Fibroblast of lung (primary cell): Measurements from ENCODE around the gene DTX3L. TPM values are rescaled to one million over a fixed set of nuclear protein-coding genes. Genes with fewer than 3 reads are reported as not detected.

Experiments
- DNase-seq, 2 donors: peaks; one replicate each; pipeline versions ENCODE4 v3.0.0 to v3.0.0-alpha.2; 2010; ENCODE audit warnings: low read depth in 2 of 2
- H2AFZ ChIP-seq: 2 replicates; pipeline ENCODE4 v1.5.1; 2012; ENCODE audit warnings: low read length, control low read depth, inconsistent platforms
- H3K27ac ChIP-seq: 2 replicates; pipeline ENCODE4 v1.5.1; 2011; ENCODE audit warnings: low read length, control low read depth; ENCODE audit not compliant: insufficient read depth
- H3K27me3 ChIP-seq: 2 replicates; pipeline ENCODE4 v1.5.1; 2011; ENCODE audit warnings: mild to moderate bottlenecking, low read length; ENCODE audit not compliant: control insufficient read depth, insufficient read depth
- H3K36me3 ChIP-seq: 2 replicates; pipeline ENCODE4 v1.5.1; 2011; ENCODE audit warnings: low read length; ENCODE audit not compliant: control insufficient read depth, insufficient read depth
- H3K4me1 ChIP-seq: 2 replicates; pipeline ENCODE4 v1.5.1; 2011; ENCODE audit warnings: low read length; ENCODE audit not compliant: control insufficient read depth, insufficient read depth; ENCODE audit errors: extremely low read depth
- H3K4me2 ChIP-seq: 2 replicates; pipeline ENCODE4 v1.5.1; 2011; ENCODE audit warnings: low read length, control low read depth; ENCODE audit not compliant: insufficient read depth; ENCODE audit errors: extremely low read depth
- H3K4me3 ChIP-seq, 4 experiments: fragments of 200-600 bp in 1 of 4; sonication (generic) in 1 of 4; replicated peaks in 1 of 4; 2 replicates each; pipeline ENCODE4 v1.5.1; 2011 to 2016; ENCODE audit warnings: low read length in 4 of 4, low read depth in 3 of 4, mild to moderate bottlenecking in 3 of 4, control low read depth in 2 of 4, inconsistent platforms in 1 of 4, mixed read lengths in 1 of 4; ENCODE audit not compliant: insufficient read depth in 1 of 4; ENCODE audit errors: control extremely low read depth in 1 of 4
- H3K79me2 ChIP-seq: 2 replicates; pipeline ENCODE4 v1.5.1; 2012; ENCODE audit warnings: mild to moderate bottlenecking, low read length, inconsistent platforms; ENCODE audit not compliant: control insufficient read depth, insufficient read depth
- H3K9ac ChIP-seq: 2 replicates; pipeline ENCODE4 v1.5.1; 2011; ENCODE audit warnings: mild to moderate bottlenecking, low read length, control low read depth; ENCODE audit not compliant: insufficient read depth
- H3K9me3 ChIP-seq: 2 replicates; pipeline ENCODE4 v1.5.1; 2012; ENCODE audit warnings: low read depth, low read length; ENCODE audit not compliant: control insufficient read depth, insufficient read depth
- H4K20me1 ChIP-seq: 2 replicates; pipeline ENCODE4 v1.5.1; 2011; ENCODE audit warnings: low read length; ENCODE audit not compliant: control insufficient read depth, insufficient read depth; ENCODE audit errors: extremely low read depth
- EZH2 ChIP-seq: IDR thresholded peaks from 2 replicates; pipeline ENCODE4 v1.5.1; 2012; ENCODE audit warnings: low read length, control low read depth, mild to moderate bottlenecking; ENCODE audit errors: missing control alignments
- polyA plus RNA-seq, 2 donors: library from polyadenylated mRNA; depleted of rRNA in 1 of 2; stranded (reverse) in 1 of 2; unstranded in 1 of 2; fragments of >200 nt; gene quantifications; 2 replicates each; pipeline ENCODE4 v1.2.1, GENCODE V29; 2011 to 2012; ENCODE audit warnings: missing spikeins in 1 of 2
- total RNA-seq: library from RNA; depleted of rRNA; stranded (reverse); fragments of >200 nt; gene quantifications from 2 replicates; pipeline ENCODE4 v1.2.1, GENCODE V29; 2014
- TF ChIP-seq, protein P1 (sequence below), 2 donors: IDR thresholded peaks in 1 of 2; conservative IDR thresholded peaks in 1 of 2; 1 replicate in 1 of 2; 2 replicates in 1 of 2; pipeline ENCODE4 v1.5.1; 2011 to 2012; ENCODE audit warnings: low read length in 2 of 2, control low read depth in 1 of 2, inconsistent platforms in 1 of 2, low read depth in 1 of 2, mild to moderate bottlenecking in 1 of 2

The DTX3L gene
- total and polyA plus RNA-seq, 2 donors (not counting 1 experiment from before 2014, with no cell fraction given) = 15.9 to 31.9 TPM

GRCh38 chr3:122577409-122578031, 13.4 kb downstream of the DTX3L start, which contains the start of gene PARP15:
TSS of gene PARP15 (plus strand) at chr3:122577650. CDS start at chr3:122577668, 18 bp downstream.
- no peaks in the 10 kb centered on the region for H3K9me3 ChIP-seq
- no peaks in the 10 kb centered on the region for H3K27me3 ChIP-seq
- H3K4me1 ChIP-seq = no peaks in the 10 kb centered on the region
- no peaks in the 10 kb centered on the region for H3K36me3 ChIP-seq
- H3K79me2 ChIP-seq = no peaks in the 10 kb centered on the region
- H2AFZ ChIP-seq = peak within 1 kb of the TSS; percentile 15
- peak within 1 kb of the TSS; percentile 3 to 58 (median 40) for H3K4me3 ChIP-seq
- TF ChIP-seq, protein P1, sequence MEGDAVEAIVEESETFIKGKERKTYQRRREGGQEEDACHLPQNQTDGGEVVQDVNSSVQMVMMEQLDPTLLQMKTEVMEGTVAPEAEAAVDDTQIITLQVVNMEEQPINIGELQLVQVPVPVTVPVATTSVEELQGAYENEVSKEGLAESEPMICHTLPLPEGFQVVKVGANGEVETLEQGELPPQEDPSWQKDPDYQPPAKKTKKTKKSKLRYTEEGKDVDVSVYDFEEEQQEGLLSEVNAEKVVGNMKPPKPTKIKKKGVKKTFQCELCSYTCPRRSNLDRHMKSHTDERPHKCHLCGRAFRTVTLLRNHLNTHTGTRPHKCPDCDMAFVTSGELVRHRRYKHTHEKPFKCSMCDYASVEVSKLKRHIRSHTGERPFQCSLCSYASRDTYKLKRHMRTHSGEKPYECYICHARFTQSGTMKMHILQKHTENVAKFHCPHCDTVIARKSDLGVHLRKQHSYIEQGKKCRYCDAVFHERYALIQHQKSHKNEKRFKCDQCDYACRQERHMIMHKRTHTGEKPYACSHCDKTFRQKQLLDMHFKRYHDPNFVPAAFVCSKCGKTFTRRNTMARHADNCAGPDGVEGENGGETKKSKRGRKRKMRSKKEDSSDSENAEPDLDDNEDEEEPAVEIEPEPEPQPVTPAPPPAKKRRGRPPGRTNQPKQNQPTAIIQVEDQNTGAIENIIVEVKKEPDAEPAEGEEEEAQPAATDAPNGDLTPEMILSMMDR (conservative IDR thresholded peaks at IDR 0.05 in 1 of 2, IDR thresholded peaks at IDR 0.05 in 1 of 2; ENCODE audit: low read depth in 1 of 2, low read length in 2 of 2) = no peak
- TF ChIP-seq EZH2 = no peak
- H4K20me1 ChIP-seq = no peaks in the 10 kb centered on the region
- peak; percentile 14 to 27 for DNase-seq
- H3K4me2 ChIP-seq = peak within 1 kb of the TSS; percentile 59
- H3K9ac ChIP-seq = peak within 1 kb of the TSS; percentile 36
- no peak within 1 kb of the TSS for H3K27ac ChIP-seq

DNA sequence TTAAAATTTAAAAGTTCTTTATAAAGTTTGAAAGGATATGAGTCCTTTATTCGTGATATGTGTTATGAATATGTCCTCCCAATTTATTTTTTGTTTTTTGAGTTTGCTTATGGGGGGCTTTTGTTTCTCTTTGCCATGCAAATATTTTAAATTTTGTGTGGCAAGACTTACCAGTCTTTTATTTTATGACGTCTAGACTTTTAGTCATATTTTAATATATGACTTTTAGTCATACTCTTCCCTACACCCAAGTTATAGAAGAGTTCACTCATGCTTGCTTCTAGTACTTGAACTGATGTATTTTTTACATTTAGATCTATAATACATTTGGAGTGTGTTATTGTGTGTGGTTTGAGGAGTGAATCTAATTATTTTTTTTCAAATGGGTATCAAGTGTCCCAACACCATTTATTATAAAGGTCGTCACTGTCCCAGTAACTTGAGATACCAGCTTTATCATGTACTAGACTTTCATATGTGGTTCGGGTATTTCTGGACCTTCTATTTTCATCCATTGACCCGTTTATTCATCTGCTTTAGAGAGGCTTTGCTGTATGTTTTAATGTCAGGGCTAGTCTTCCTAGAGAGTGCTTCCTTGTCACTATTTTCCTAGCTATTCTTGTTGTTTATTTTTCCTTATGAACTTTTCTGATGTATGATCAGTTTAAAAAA, 14.1 kb downstream of the DTX3L start:
- Histone ChIP-seq H3K4me3 (peak overlapping the region; percentile 3 to 58 (median 40)), H3K9ac (no peak overlapping the region), H3K79me2 (no peaks in the 10 kb centered on the region), H4K20me1 (no peaks in the 10 kb centered on the region), H3K4me1 (no peaks in the 10 kb centered on the region), H3K27ac (no peak overlapping the region), H2AFZ (no peak overlapping the region), H3K9me3 (no peaks in the 10 kb centered on the region), H3K4me2 (peak overlapping the region; percentile 5), H3K27me3 (no peaks in the 10 kb centered on the region), H3K36me3 (no peaks in the 10 kb centered on the region)
- TF ChIP-seq, protein P1 (conservative IDR thresholded peaks at IDR 0.05 in 1 of 2, IDR thresholded peaks at IDR 0.05 in 1 of 2; ENCODE audit: low read depth in 1 of 2, low read length in 2 of 2) = no peak
- no peak for TF ChIP-seq EZH2
- DNase-seq = no peak

DNA sequence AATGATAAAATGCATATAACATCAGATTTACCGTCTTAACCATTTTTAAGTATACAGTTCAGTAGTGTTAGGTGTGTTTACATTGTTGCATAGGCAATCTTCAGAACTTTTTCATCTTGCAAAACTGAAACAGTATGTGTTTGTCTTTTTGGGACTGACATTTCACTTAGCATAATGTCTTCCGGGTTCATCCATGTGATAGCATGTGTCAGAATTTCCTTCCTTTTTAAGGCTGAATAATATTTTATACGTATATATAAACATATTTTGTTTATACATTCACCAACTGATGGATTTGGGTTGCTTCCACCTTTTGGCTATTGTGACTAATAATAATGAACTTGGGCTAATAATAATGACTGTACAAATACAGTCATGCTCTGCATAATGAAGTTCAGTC, 16.3 kb downstream of the DTX3L start:
- no peak for TF ChIP-seq EZH2
- TF ChIP-seq, protein P1 (conservative IDR thresholded peaks at IDR 0.05 in 1 of 2, IDR thresholded peaks at IDR 0.05 in 1 of 2; ENCODE audit: low read depth in 1 of 2, low read length in 2 of 2) = no peak
- H2AFZ ChIP-seq = no peak overlapping the region

More for the DNA sequence above, 16.3 kb downstream of the DTX3L start:
- Histone ChIP-seq H3K9ac (no peak overlapping the region), H3K4me1 (no peaks in the 10 kb centered on the region), H3K79me2 (no peaks in the 10 kb centered on the region), H3K36me3 (no peaks in the 10 kb centered on the region), H4K20me1 (no peaks in the 10 kb centered on the region), H3K4me2 (no peak overlapping the region), H3K9me3 (no peaks in the 10 kb centered on the region), H3K27ac (no peak overlapping the region), H3K27me3 (no peaks in the 10 kb centered on the region), H3K4me3 (no peak overlapping the region)
- DNase-seq = no peak
